ENCODE data around the gene RAPGEF2.
A peak's percentile ranks its signal among the peaks of the same experiment; 100 is the strongest.
"Not testable (repeated sequence)": the region's sequence is repeated elsewhere in the genome, so short reads cannot be mapped to it uniquely, and the experiment has no call there.

The RAPGEF2 gene

GRCh38 chr4:159369256-159369655 lies 266.4 kb downstream of the RAPGEF2 start:
- DNase-seq (ENCODE audit: low spot score), result no peak

- no peak for DNase-seq (ENCODE audit: low spot score)
Measured at GRCh38 chr4:159370286-159370685, 267.4 kb downstream of the RAPGEF2 start.

GRCh38 chr4:159374749-159375530 lies 272.1 kb downstream of the RAPGEF2 start:
- peak; percentile 72 for DNase-seq (ENCODE audit: low spot score)

GRCh38 chr4:159376289-159376688 lies 273.4 kb downstream of the RAPGEF2 start:
- no peak for DNase-seq (ENCODE audit: low spot score)

- DNase-seq (ENCODE audit: low spot score), result no peak
Measured at GRCh38 chr4:159378056-159378616, 275.3 kb downstream of the RAPGEF2 start.

- not testable (repeated sequence) for DNase-seq (ENCODE audit: low spot score)
Measured at GRCh38 chr4:159379064-159379463, 276.2 kb downstream of the RAPGEF2 start.

GRCh38 chr4:159379836-159380235 lies 277.0 kb downstream of the RAPGEF2 start:
- DNase-seq (ENCODE audit: low spot score), result no peak

GRCh38 chr4:159382856-159383561 lies 280.1 kb downstream of the RAPGEF2 start:
- DNase-seq (ENCODE audit: low spot score), result no peak

GRCh38 chr4:159383562-159383931 lies 280.7 kb downstream of the RAPGEF2 start:
- no peak for DNase-seq (ENCODE audit: low spot score)

- no peak for DNase-seq (ENCODE audit: low spot score)
Measured at GRCh38 chr4:159384017-159384416, 281.1 kb downstream of the RAPGEF2 start.

- peak; percentile 23 for DNase-seq (ENCODE audit: low spot score)
Measured at GRCh38 chr4:159384632-159385031, 281.8 kb downstream of the RAPGEF2 start.

GRCh38 chr4:159386620-159387019 lies 283.7 kb downstream of the RAPGEF2 start:
- no peak for DNase-seq (ENCODE audit: low spot score)

- DNase-seq (ENCODE audit: low spot score), result no peak
Measured at GRCh38 chr4:159389756-159390155, 286.9 kb downstream of the RAPGEF2 start.

- DNase-seq (ENCODE audit: low spot score), result peak; percentile 39
Measured at GRCh38 chr4:159390648-159391047, 287.8 kb downstream of the RAPGEF2 start.

GRCh38 chr4:159395693-159396092 lies 292.8 kb downstream of the RAPGEF2 start:
- no peak for DNase-seq (ENCODE audit: low spot score)

- no peak for DNase-seq (ENCODE audit: low spot score)
Measured at GRCh38 chr4:159396151-159396550, 293.3 kb downstream of the RAPGEF2 start.

GRCh38 chr4:159398236-159398638 lies 295.4 kb downstream of the RAPGEF2 start:
- DNase-seq (ENCODE audit: low spot score), result no peak

- DNase-seq (ENCODE audit: low spot score), result peak; percentile 48
Measured at GRCh38 chr4:159400558-159401225, 297.8 kb downstream of the RAPGEF2 start.

GRCh38 chr4:159401226-159401712 lies 298.4 kb downstream of the RAPGEF2 start:
- peak; percentile 11 for DNase-seq (ENCODE audit: low spot score)

GRCh38 chr4:159401791-159402380 lies 299.0 kb downstream of the RAPGEF2 start:
- peak; percentile 68 for DNase-seq (ENCODE audit: low spot score)

Measured in AG08395 (cell line).